Measurements from ENCODE around the gene PLA2G4A.

Gene PLA2G4A

GRCh38 chr1:186943891-186944686 lies 115.3 kb downstream of the PLA2G4A start:
- TF ChIP-seq CTCF (IDR thresholded peaks at IDR 0.05; ENCODE audit: insufficient read depth, low read length) (no peak), GABPA (IDR thresholded peaks at IDR 0.05; ENCODE audit: low read depth) (no peak), SPI1 (IDR thresholded peaks at IDR 0.05; ENCODE audit: borderline replicate concordance, low read depth) (no peak), POLR2AphosphoS5 (IDR thresholded peaks at IDR 0.05; ENCODE audit: low read depth) (no peak)
- TF ChIP-seq, protein P1, sequence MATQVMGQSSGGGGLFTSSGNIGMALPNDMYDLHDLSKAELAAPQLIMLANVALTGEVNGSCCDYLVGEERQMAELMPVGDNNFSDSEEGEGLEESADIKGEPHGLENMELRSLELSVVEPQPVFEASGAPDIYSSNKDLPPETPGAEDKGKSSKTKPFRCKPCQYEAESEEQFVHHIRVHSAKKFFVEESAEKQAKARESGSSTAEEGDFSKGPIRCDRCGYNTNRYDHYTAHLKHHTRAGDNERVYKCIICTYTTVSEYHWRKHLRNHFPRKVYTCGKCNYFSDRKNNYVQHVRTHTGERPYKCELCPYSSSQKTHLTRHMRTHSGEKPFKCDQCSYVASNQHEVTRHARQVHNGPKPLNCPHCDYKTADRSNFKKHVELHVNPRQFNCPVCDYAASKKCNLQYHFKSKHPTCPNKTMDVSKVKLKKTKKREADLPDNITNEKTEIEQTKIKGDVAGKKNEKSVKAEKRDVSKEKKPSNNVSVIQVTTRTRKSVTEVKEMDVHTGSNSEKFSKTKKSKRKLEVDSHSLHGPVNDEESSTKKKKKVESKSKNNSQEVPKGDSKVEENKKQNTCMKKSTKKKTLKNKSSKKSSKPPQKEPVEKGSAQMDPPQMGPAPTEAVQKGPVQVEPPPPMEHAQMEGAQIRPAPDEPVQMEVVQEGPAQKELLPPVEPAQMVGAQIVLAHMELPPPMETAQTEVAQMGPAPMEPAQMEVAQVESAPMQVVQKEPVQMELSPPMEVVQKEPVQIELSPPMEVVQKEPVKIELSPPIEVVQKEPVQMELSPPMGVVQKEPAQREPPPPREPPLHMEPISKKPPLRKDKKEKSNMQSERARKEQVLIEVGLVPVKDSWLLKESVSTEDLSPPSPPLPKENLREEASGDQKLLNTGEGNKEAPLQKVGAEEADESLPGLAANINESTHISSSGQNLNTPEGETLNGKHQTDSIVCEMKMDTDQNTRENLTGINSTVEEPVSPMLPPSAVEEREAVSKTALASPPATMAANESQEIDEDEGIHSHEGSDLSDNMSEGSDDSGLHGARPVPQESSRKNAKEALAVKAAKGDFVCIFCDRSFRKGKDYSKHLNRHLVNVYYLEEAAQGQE (IDR thresholded peaks at IDR 0.05; ENCODE audit: insufficient replicate concordance, low read depth), result no peak
- H3K4me3 ChIP-seq (replicated peaks; ENCODE audit: insufficient read depth, low read length), result no peak overlapping the region
- no peak overlapping the region for H3K27ac ChIP-seq (replicated peaks)
- no peak for DNase-seq (ENCODE audit: low read depth in 1 of 2, low spot score in 1 of 2)
- H3K27me3 ChIP-seq (ENCODE audit: insufficient read depth, poor library complexity, severe bottlenecking), result no peaks in the 10 kb centered on the region

GRCh38 chr1:186945146-186945545 lies 116.4 kb downstream of the PLA2G4A start:
- no peak overlapping the region for H3K4me3 ChIP-seq (replicated peaks; ENCODE audit: insufficient read depth, low read length)
- TF ChIP-seq GABPA (IDR thresholded peaks at IDR 0.05; ENCODE audit: low read depth) (no peak), POLR2AphosphoS5 (IDR thresholded peaks at IDR 0.05; ENCODE audit: low read depth) (no peak), SPI1 (IDR thresholded peaks at IDR 0.05; ENCODE audit: borderline replicate concordance, low read depth) (no peak), CTCF (IDR thresholded peaks at IDR 0.05; ENCODE audit: insufficient read depth, low read length) (no peak)
- TF ChIP-seq, protein P1 (IDR thresholded peaks at IDR 0.05; ENCODE audit: insufficient replicate concordance, low read depth), result no peak
- no peak overlapping the region for H3K27ac ChIP-seq (replicated peaks)
- no peaks in the 10 kb centered on the region for H3K27me3 ChIP-seq (ENCODE audit: insufficient read depth, poor library complexity, severe bottlenecking)
- DNase-seq (ENCODE audit: low read depth in 1 of 2, low spot score in 1 of 2), result no peak

DNA sequence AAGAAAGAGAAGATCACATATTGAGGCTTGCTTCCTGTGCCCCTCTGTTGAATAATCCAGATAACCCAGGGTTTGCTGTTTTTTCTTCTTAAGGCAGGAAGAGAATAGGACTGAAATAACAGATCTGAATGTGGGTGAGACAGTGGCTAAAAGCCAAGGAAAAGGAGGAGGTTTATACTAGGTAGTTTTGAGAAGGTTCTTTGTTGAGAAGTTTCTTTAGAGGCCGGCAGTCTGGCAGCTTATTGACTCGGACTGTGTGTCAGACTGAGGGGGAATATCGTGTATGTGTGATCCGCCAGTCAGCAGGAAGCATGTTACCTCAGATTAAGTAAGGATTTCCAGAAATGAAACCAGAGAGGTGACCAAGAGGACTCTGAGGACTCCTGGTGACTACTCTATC lies 119.8 kb downstream of the PLA2G4A start:
- TF ChIP-seq, protein P1 (IDR thresholded peaks at IDR 0.05; ENCODE audit: insufficient replicate concordance, low read depth), result no peak
- TF ChIP-seq SPI1 (IDR thresholded peaks at IDR 0.05; ENCODE audit: borderline replicate concordance, low read depth) (no peak), CTCF (IDR thresholded peaks at IDR 0.05; ENCODE audit: insufficient read depth, low read length) (no peak), POLR2AphosphoS5 (IDR thresholded peaks at IDR 0.05; ENCODE audit: low read depth) (no peak), GABPA (IDR thresholded peaks at IDR 0.05; ENCODE audit: low read depth) (no peak)
- Histone ChIP-seq H3K4me3 (replicated peaks; ENCODE audit: insufficient read depth, low read length) (no peak overlapping the region), H3K27ac (replicated peaks) (no peak overlapping the region), H3K27me3 (ENCODE audit: insufficient read depth, poor library complexity, severe bottlenecking) (no peaks in the 10 kb centered on the region)
- no peak for DNase-seq (ENCODE audit: low read depth in 1 of 2, low spot score in 1 of 2)
